OCI-LY1 (cell line): ENCODE measurements around the gene WWC2.

Experiments
- H2AFZ ChIP-seq: fragments of 200-600 bp; sonication (generic), shearing (Covaris generic); 2 replicates; pipeline ENCODE4 v1.6.0; 2014; ENCODE audit warnings: antibody characterized with exemption, mild to moderate bottlenecking, low read length
- H3F3A ChIP-seq: fragments of 200-600 bp; sonication (generic), shearing (Covaris generic); 2 replicates; pipeline ENCODE4 v1.6.0; 2014; ENCODE audit warnings: mild to moderate bottlenecking, antibody characterized with exemption, low read length, moderate library complexity; ENCODE audit not compliant: insufficient read depth
- H3K27ac ChIP-seq: fragments of 200-600 bp; sonication (generic); 2 replicates; pipeline ENCODE4 v1.5.1; 2014; ENCODE audit warnings: low read length, mixed run types, mild to moderate bottlenecking, low read depth; ENCODE audit not compliant: poor library complexity, severe bottlenecking
- H3K27me3 ChIP-seq: fragments of 200-600 bp; sonication (generic); 2 replicates; pipeline ENCODE4 v1.6.0; 2014; ENCODE audit warnings: antibody characterized with exemption, mild to moderate bottlenecking, low read length, moderate library complexity; ENCODE audit not compliant: insufficient read depth
- H3K36me3 ChIP-seq: fragments of 200-600 bp; sonication (generic); 2 replicates; pipeline ENCODE4 v1.6.1; 2014; ENCODE audit warnings: mild to moderate bottlenecking, antibody characterized with exemption, low read length, moderate library complexity, mixed read lengths; ENCODE audit not compliant: insufficient read depth
- H3K4me1 ChIP-seq: fragments of 200-600 bp; sonication (generic); 2 replicates; pipeline ENCODE4 v1.5.1; 2014; ENCODE audit warnings: mild to moderate bottlenecking, low read length, moderate library complexity; ENCODE audit not compliant: insufficient read depth, severe bottlenecking
- H3K4me2 ChIP-seq: fragments of 200-600 bp; sonication (generic), shearing (Covaris generic); 2 replicates; pipeline ENCODE4 v1.6.1; 2014; ENCODE audit warnings: low read length
- H3K4me3 ChIP-seq: fragments of 200-600 bp; sonication (generic); 2 replicates; pipeline ENCODE4 v1.5.1; 2014; ENCODE audit warnings: low read length, low read depth, mild to moderate bottlenecking, mixed read lengths; ENCODE audit not compliant: poor library complexity, severe bottlenecking
- H3K79me2 ChIP-seq: fragments of 200-600 bp; shearing (Covaris generic); 2 replicates; pipeline ENCODE4 v1.6.1; 2016; ENCODE audit warnings: mixed run types, low read length, mixed read lengths; ENCODE audit not compliant: insufficient read depth
- H3K9ac ChIP-seq: fragments of 200-600 bp; sonication (generic), shearing (Covaris generic); 2 replicates; pipeline ENCODE4 v1.6.1; 2014; ENCODE audit warnings: mild to moderate bottlenecking, low read length, mixed read lengths
- H3K9me2 ChIP-seq: fragments of 200-600 bp; sonication (generic), shearing (Covaris generic); 2 replicates; pipeline ENCODE4 v1.6.1; 2014; ENCODE audit warnings: low read depth, mild to moderate bottlenecking, low read length, mixed read lengths
- H3K9me3 ChIP-seq: fragments of 200-600 bp; shearing (Covaris generic); 2 replicates; pipeline ENCODE4 v1.6.1; 2014; ENCODE audit warnings: low read length, mixed read lengths
- H4K20me1 ChIP-seq: fragments of 200-600 bp; sonication (generic), shearing (Covaris generic); 2 replicates; pipeline ENCODE4 v1.6.0; 2016; ENCODE audit warnings: mild to moderate bottlenecking, low read length; ENCODE audit not compliant: insufficient read depth
- CTCF ChIP-seq: fragments of 200-600 bp; sonication (generic), shearing (Covaris generic); IDR thresholded peaks from 2 replicates; pipeline ENCODE4 v1.5.1; 2017; ENCODE audit warnings: mild to moderate bottlenecking, antibody characterized with exemption, low read length, moderate library complexity, mixed read lengths
- EZH2 ChIP-seq: fragments of 200-600 bp; sonication (generic), shearing (Covaris generic); IDR thresholded peaks from 2 replicates; pipeline ENCODE4 v1.8.0; 2017; ENCODE audit warnings: borderline replicate concordance, mixed run types, mild to moderate bottlenecking, antibody characterized with exemption, low read length, moderate library complexity, mixed read lengths

Gene WWC2

GRCh38 chr4:183250831-183251230 is 151.8 kb downstream of the WWC2 start:
- Histone ChIP-seq H3K27me3 (no peaks in the 10 kb centered on the region), H3K4me1 (no peaks in the 10 kb centered on the region), H3K9me3 (no peaks in the 10 kb centered on the region), H3K9ac (no peak overlapping the region), H3K27ac (no peak overlapping the region), H3K4me2 (no peak overlapping the region), H3K79me2 (no peaks in the 10 kb centered on the region), H2AFZ (no peak overlapping the region), H3F3A (no peaks in the 10 kb centered on the region), H4K20me1 (no peaks in the 10 kb centered on the region), H3K36me3 (no peaks in the 10 kb centered on the region), H3K9me2 (no peaks in the 10 kb centered on the region), H3K4me3 (no peak overlapping the region)
- TF ChIP-seq EZH2 (no peak), CTCF (no peak)

GRCh38 chr4:183252959-183253358 is 153.9 kb downstream of the WWC2 start:
- Histone ChIP-seq H3K27me3 (no peaks in the 10 kb centered on the region), H3K4me1 (no peaks in the 10 kb centered on the region), H3K27ac (no peak overlapping the region), H4K20me1 (no peaks in the 10 kb centered on the region), H3K9me3 (no peaks in the 10 kb centered on the region), H3K4me2 (no peak overlapping the region), H3K4me3 (no peak overlapping the region), H3K9ac (no peak overlapping the region), H3F3A (no peaks in the 10 kb centered on the region), H3K79me2 (no peaks in the 10 kb centered on the region), H3K9me2 (no peaks in the 10 kb centered on the region), H2AFZ (no peak overlapping the region), H3K36me3 (no peaks in the 10 kb centered on the region)
- TF ChIP-seq EZH2 (no peak), CTCF (no peak)

GRCh38 chr4:183253451-183253850 is 154.4 kb downstream of the WWC2 start:
- no peaks in the 10 kb centered on the region for H3K36me3 ChIP-seq

More at GRCh38 chr4:183253451-183253850, 154.4 kb downstream of the WWC2 start:
- no peaks in the 10 kb centered on the region for H3F3A ChIP-seq
- H3K4me3 ChIP-seq: no peak overlapping the region
- TF ChIP-seq EZH2 (no peak), CTCF (no peak)
- no peak overlapping the region for H3K9ac ChIP-seq
- H2AFZ ChIP-seq: no peak overlapping the region
- no peak overlapping the region for H3K27ac ChIP-seq
- H3K79me2 ChIP-seq: no peaks in the 10 kb centered on the region
- H3K4me1 ChIP-seq: no peaks in the 10 kb centered on the region
- H3K9me3 ChIP-seq: no peaks in the 10 kb centered on the region
- no peaks in the 10 kb centered on the region for H4K20me1 ChIP-seq
- no peaks in the 10 kb centered on the region for H3K27me3 ChIP-seq
- H3K4me2 ChIP-seq: no peak overlapping the region
- H3K9me2 ChIP-seq: no peaks in the 10 kb centered on the region
